Stomach (tissue), 9 donors: ENCODE data around the gene OGDH. TPM values are rescaled to one million over a fixed set of nuclear protein-coding genes. Genes with fewer than 3 reads are reported as not detected.

ENCODE experiments used
- DNase-seq, 2 donors: peaks; one replicate each; pipeline versions ENCODE4 v3.0.0 to v3.0.0-alpha.2; 2013 to 2019
- H3K27ac ChIP-seq, 5 donors: fragments of 200-600 bp in 4 of 5; sonication (generic) in 4 of 5; one replicate each; pipeline ENCODE4 v1.5.1; 2013 to 2019; ENCODE audit warnings: mild to moderate bottlenecking in 1 of 5, moderate library complexity in 1 of 5
- H3K27me3 ChIP-seq, 3 donors: fragments of 200-600 bp; sonication (generic); one replicate each; pipeline ENCODE4 v1.5.1; 2017 to 2019; ENCODE audit warnings: mixed run types in 1 of 3
- H3K36me3 ChIP-seq, 4 donors: fragments of 200-600 bp; sonication (generic); 1 replicate in 3 of 4; 2 replicates in 1 of 4; pipeline ENCODE4 v1.5.1; 2016 to 2019
- H3K4me1 ChIP-seq, 4 donors: fragments of 200-600 bp; sonication (generic); one replicate each; pipeline ENCODE4 v1.5.1; 2016 to 2019
- H3K4me3 ChIP-seq, 4 donors: fragments of 200-600 bp; sonication (generic) in 3 of 4; one replicate each; pipeline ENCODE4 v1.5.1; 2016 to 2019; ENCODE audit warnings: mild to moderate bottlenecking in 1 of 4
- H3K9me3 ChIP-seq, 4 donors: fragments of 200-600 bp; sonication (generic); one replicate each; pipeline ENCODE4 v1.5.1; 2016 to 2019
- CTCF ChIP-seq, 7 experiments: fragments of 450-650 bp in 4 of 7; fragments of 200-600 bp in 3 of 7; sonication (generic) in 3 of 7; IDR thresholded peaks; one replicate each; pipeline ENCODE4 v1.5.1; 2016 to 2019; ENCODE audit warnings: antibody characterized with exemption in 7 of 7, control low read depth in 2 of 7, mild to moderate bottlenecking in 1 of 7
- EP300 ChIP-seq: sonication (generic); formaldehyde crosslinking; IDR thresholded peaks from one replicate; pipeline ENCODE4 v1.6.1; 2017; ENCODE audit warnings: antibody characterized with exemption
- POLR2A ChIP-seq, 4 donors: fragments of 450-650 bp; IDR thresholded peaks; one replicate each; pipeline ENCODE4 v1.6.1; 2016; ENCODE audit warnings: antibody characterized with exemption in 4 of 4, control low read depth in 2 of 4, mild to moderate bottlenecking in 1 of 4, moderate library complexity in 1 of 4
- POLR2AphosphoS5 ChIP-seq, 3 donors: sonication (generic); formaldehyde crosslinking; IDR thresholded peaks; one replicate each; pipeline ENCODE4 v1.6.1; 2016; ENCODE audit warnings: antibody characterized with exemption in 3 of 3
- WGBS, 5 donors: extraction: QIAGEN DNeasy Blood & Tissue Kit in 3 of 5; methylation state at CpG; one replicate each; pipeline versions ENCODE4 v1.1.5 to v1.1.7; 2013 to 2018; 5-methylcytosine and 5-hydroxymethylcytosine counted together
- intact Hi-C: fragments of 100-400 bp; cut with DNase I; formaldehyde crosslinking; loops from one replicate; pipeline ENCODE4 v1.15.1; 2023; ENCODE audit warnings: low total_unique reads
- polyA plus RNA-seq, 3 donors: library from polyadenylated mRNA; stranded (reverse); fragments of 200-250 nt; gene quantifications; one replicate each; pipeline ENCODE4 v1.2.3, GENCODE V29; 2013
- total RNA-seq, 5 donors: library from RNA; depleted of rRNA; stranded (reverse); fragments of >200 nt; gene quantifications; one replicate each; pipeline versions ENCODE4 v1.1.0 to v1.2.3, GENCODE V29; 2014 to 2016
- donor health status: healthy with polysubstance abuse.
- donor health status: Bipolar disorder and iron deficiency.
- donor health status: healthy.

The OGDH gene
- total and polyA plus RNA-seq, 8 donors = 19.8 to 92.0 (median 31.3) TPM

DNA sequence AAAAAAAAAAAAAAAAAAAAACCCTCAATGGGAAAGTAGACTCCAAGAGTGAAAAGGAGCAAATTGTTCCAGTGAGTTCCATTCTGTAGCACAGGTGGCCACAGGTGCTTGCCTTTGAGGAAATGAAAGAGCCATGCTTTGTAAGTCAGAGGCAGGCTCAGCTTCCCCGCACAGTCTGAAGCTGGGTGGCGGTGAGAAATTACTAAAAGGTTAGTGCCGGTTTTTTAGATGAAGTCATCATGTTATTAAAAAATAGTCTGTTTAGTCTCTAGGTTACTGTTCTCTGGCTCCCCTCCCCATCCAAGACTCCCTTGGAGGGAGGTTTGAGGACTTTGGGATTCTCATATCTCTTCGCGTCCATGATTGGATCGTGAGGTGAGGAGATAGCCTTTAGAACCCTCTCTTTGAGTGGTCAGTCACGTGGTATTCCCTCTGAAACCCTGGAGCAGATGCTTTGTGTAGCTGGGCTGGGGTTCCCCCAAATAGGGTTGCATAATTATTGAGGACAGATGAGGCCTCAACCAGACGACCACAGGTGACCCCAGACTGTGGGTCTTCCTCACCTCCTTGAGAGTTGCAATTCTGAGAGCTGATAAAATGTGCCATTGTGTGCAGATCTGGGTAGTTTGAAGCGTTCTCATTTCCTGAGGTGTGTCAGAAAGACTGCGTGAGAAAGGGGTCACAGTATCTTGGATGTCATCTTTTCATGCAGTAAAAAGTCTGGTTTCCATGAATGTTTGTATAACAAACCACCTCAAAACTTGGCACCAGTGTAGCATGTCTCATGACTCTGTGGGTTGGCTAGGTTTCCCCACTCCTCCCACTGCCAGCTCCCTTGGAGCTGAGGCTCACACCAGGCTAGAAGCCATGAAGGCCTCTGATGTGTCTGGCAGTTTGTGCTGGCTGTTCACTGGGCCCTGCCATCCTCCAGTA lies 27.1 kb downstream of the OGDH start:
- H3K27me3 ChIP-seq = no peaks in the 10 kb centered on the region
- peaks cover 0 to 5% (median 4%) of the 10 kb centered on the region in 4 donors for H3K36me3 ChIP-seq
- H3K27ac ChIP-seq = peak overlapping the region; percentile 85 to 91 (median 87)
- intact Hi-C loops = no loop called here
- no peaks in the 10 kb centered on the region for H3K9me3 ChIP-seq
- H3K4me3 ChIP-seq = no peak overlapping the region
- H3K4me1 ChIP-seq = peaks cover 71 to 99% (median 81%) of the 10 kb centered on the region in 4 donors
- WGBS, 5 donors = 32 to 48% (median 41%) methylated on average over 10 of the region's 10 CpGs
- DNase-seq = peak; percentile 69 to 85
- TF ChIP-seq POLR2AphosphoS5 (IDR thresholded peaks at IDR 0.05) (peak; percentile 39 to 72 (median 57)), CTCF (IDR thresholded peaks at IDR 0.05) (no peak)

- peak; percentile 41 to 76 for DNase-seq
- no peak overlapping the region for H3K4me3 ChIP-seq
- peak overlapping the region; percentile 85 to 91 (median 88) for H3K27ac ChIP-seq
- intact Hi-C loops = no loop called here
- TF ChIP-seq POLR2A (IDR thresholded peaks at IDR 0.05) (no peak), CTCF (IDR thresholded peaks at IDR 0.05) (no peak), POLR2AphosphoS5 (IDR thresholded peaks at IDR 0.05) (no peak), EP300 (no peak)
- peaks cover 79 to 99% (median 87%) of the 10 kb centered on the region in 4 donors for H3K4me1 ChIP-seq
- no peaks in the 10 kb centered on the region for H3K9me3 ChIP-seq
- no peaks in the 10 kb centered on the region for H3K27me3 ChIP-seq
- 32 to 52% (median 45%) methylated on average over 3 to 5 of the region's 5 CpGs for WGBS, 5 donors
- peaks cover 0 to 4% (median under 1%) of the 10 kb centered on the region in 4 donors for H3K36me3 ChIP-seq
Measured at GRCh38 chr7:44634187-44634838, 27.9 kb downstream of the OGDH start.

DNA sequence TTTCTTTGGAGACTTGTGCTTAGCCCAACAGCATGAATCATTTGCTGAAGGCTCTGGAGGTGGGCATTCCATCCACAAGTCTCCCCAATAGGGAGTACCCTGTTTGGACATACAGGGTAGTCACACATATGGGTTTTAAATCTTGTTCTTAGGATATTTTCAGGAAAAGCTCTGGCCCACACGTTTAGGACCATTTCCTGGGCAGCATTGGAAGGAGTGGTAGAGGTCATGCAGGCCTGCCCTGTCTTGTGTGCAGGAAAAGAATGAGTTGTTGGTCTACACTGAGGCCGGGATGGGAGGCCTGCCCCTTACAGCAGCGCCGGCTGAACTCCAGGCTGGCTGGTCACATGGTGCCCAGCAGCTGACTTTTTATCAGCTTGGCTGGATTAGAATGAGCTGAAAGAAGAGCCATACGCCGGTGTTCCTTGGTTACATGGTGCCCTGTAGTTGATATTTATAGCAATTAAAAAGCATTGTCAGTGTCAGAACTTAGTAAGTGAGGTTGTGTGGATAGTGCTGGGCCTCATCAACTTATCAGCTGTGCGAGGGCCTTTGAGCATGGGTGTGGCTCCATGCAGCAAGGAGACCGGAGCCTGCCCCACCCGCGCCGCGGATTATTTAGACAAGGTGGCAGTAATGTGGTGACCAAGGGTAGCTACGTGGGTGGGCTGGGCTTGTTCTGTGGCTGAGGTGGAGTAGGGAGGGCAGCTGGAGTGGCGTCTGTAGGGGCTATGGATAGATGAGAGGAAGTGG lies 28.6 kb downstream of the OGDH start:
- H3K27me3 ChIP-seq = no peaks in the 10 kb centered on the region
- peak overlapping the region; percentile 85 to 91 (median 88) for H3K27ac ChIP-seq
- DNase-seq = peak; percentile 71 to 86
- peaks cover 84 to 99% (median 93%) of the 10 kb centered on the region in 4 donors for H3K4me1 ChIP-seq
- intact Hi-C loops = no loop called here
- H3K36me3 ChIP-seq = peaks cover 0 to 1% (median 0%) of the 10 kb centered on the region in 4 donors
- 14 to 35% (median 21%) methylated on average over 10 to 14 of the region's 14 CpGs for WGBS, 5 donors
- TF ChIP-seq POLR2AphosphoS5 (IDR thresholded peaks at IDR 0.05) = peak in 1 of 3 donors; percentile 32
- TF ChIP-seq POLR2A (IDR thresholded peaks at IDR 0.05) = no peak
- no peak overlapping the region for H3K4me3 ChIP-seq
- H3K9me3 ChIP-seq = no peaks in the 10 kb centered on the region

DNA sequence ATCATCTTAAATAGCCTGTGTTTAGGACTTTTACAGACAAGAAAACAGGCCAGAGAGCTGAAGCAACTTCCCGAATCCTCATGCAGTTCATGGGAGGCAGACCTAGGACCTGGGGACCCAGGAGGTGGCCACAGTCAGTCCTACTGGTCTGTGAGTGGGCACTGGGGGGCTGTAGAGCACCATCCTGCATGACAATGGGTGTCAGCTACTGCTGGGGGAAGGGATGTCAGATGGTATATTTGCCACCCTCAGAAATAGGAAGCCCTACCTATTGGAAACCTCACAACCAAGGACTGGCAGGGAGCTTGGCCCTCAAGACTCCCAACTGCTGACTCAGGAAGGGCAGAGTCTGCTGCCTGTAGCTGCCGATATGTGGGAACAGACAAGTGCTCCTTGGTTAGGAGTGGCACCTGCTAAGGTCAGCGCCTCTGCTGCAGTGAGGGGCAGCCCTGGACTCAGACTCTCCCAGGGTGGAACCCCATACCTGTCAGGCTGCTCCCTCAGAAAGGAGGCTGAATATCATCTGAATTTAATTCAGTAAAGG lies 29.7 kb downstream of the OGDH start:
- DNase-seq = peak in 1 of 2 donors; percentile 44
- Histone ChIP-seq H3K9me3 (no peaks in the 10 kb centered on the region), H3K36me3 (no peaks in the 10 kb centered on the region), H3K4me3 (no peak overlapping the region), H3K27me3 (no peaks in the 10 kb centered on the region), H3K4me1 (peaks cover 80 to 98% (median 91%) of the 10 kb centered on the region in 4 donors), H3K27ac (peak overlapping the region; percentile 74 to 91 (median 87))
- intact Hi-C loops = no loop called here
- TF ChIP-seq CTCF (IDR thresholded peaks at IDR 0.05) (no peak), POLR2AphosphoS5 (IDR thresholded peaks at IDR 0.05) (peak in 1 of 3 donors; percentile 51)
- WGBS, 5 donors = 68 to 84% (median 72%) methylated on average over 2 to 3 of the region's 3 CpGs
